Measurements from ENCODE around the gene RFX1. TPM values are rescaled to one million over a fixed set of nuclear protein-coding genes. Genes with fewer than 3 reads are reported as not detected.

RFX1 gene
- total and polyA plus RNA-seq, 9 of the 15 experiments (the other 6 are each of a cell fraction or from before 2014, with no cell fraction given), result 0.14 to 19.3 (median 1.2) TPM

DNA sequence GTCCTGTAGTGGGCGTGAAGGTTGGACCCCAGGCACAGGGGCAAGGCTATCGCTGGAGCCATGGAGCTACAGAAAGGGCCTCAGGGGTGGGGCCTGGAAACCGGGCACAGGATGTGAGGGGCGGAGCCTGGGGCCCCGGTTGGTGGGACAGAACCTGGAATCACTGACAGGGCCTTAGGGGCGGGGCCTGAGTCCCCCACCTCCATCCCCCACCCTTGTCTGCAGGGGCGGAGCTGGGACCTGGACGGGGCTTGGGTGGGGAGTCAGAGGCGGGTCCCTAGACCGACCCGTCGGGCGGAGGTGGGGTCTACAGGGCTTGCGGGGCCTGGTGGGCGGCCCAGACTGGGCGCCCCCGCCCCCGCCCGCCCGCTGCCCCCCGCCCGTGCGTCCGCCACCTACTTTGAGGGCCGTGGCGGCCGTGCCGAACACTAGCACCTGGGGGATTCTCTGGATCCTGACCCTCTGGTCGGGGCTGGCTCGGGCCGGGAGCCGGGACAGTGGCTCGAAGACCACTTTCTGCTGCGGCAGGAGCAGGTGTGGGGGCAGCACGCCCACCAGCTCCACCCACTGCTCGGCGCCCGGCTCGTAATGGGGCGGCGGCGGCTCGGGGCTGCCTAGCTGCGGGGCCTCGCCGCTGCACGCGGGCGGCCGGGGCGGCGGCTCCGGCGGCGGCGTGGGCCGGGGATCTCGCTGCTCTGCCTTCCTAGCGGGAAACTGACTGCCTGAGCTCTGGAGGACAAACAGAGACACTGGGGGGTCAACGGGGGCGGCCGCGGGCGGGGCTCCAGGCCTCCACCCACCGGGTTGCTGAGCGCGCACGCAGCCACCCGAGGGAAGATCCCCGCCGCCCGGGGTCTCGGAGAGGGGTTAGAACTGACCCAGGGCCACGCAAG is 27.5 kb downstream of the RFX1 start:
- Histone ChIP-seq H4K20me1 (replicated peaks; ENCODE audit: control insufficient read depth, insufficient read depth, low read length) (no peaks in the 10 kb centered on the region), H3K9me3 (replicated peaks; ENCODE audit: control insufficient read depth, insufficient read depth, low read depth, low read length) (no peaks in the 10 kb centered on the region), H3K79me2 (ENCODE audit: control insufficient read depth, insufficient read depth, low read length) (no peaks in the 10 kb centered on the region), H3K4me3 (no peak overlapping the region), H3K4me2 (ENCODE audit: insufficient read depth, low read length) (no peak overlapping the region), H3K9me1 (ENCODE audit: control insufficient read depth, insufficient read depth, low read length) (no peaks in the 10 kb centered on the region), H3K27ac (ENCODE audit: extremely low read depth, low read depth, low read length) (no peak overlapping the region), H2AFZ (ENCODE audit: low read depth, low read length) (no peak overlapping the region), H3K9ac (ENCODE audit: insufficient read depth in 1 of 2, low read depth in 2 of 2, low read length in 2 of 2) (peak overlapping the region in 1 of 2 experiments; percentile 71; a peak in 2 of 4 replicates), H3K4me1 (replicated peaks in 1 of 2; ENCODE audit: control insufficient read depth in 2 of 2, insufficient read depth in 2 of 2, low read length in 2 of 2) (peaks cover 0 to 49% of the 10 kb centered on the region in 2 experiments; a peak in 2 of 5 replicates), H3K36me3 (ENCODE audit: control insufficient read depth, insufficient read depth, low read length) (peaks cover 49% of the 10 kb centered on the region; the same call in 2 of the 3 replicates), H3K27me3 (ENCODE audit: control insufficient read depth in 2 of 2, insufficient read depth in 2 of 2, low read length in 2 of 2) (no peaks in the 10 kb centered on the region)
- TF ChIP-seq FOXK1 (CRISPR knock-in tag; IDR thresholded peaks at IDR 0.05; ENCODE audit: borderline replicate concordance) (no peak), ADNP (tag; IDR thresholded peaks at IDR 0.05) (no peak), HDAC3 (IDR thresholded peaks at IDR 0.05; ENCODE audit: borderline replicate concordance, partially characterized antibody) (no peak), TCF7 (IDR thresholded peaks at IDR 0.05; ENCODE audit: borderline replicate concordance) (no peak), CBX3 (IDR thresholded peaks at IDR 0.05; ENCODE audit: borderline replicate concordance in 1 of 2, low read length in 2 of 2) (no peak), LEF1 (IDR thresholded peaks at IDR 0.05) (no peak), MCM5 (IDR thresholded peaks at IDR 0.05; ENCODE audit: low read depth) (no peak), ZNF764 (CRISPR knock-in tag; IDR thresholded peaks at IDR 0.05; ENCODE audit: low read depth) (no peak), CREM (IDR thresholded peaks at IDR 0.05; ENCODE audit: low read depth) (no peak), NFRKB (IDR thresholded peaks at IDR 0.05; ENCODE audit: low read depth) (no peak), RAD21 (CRISPR knock-in tag; conservative IDR thresholded peaks at IDR 0.05 in 1 of 2, IDR thresholded peaks at IDR 0.05 in 1 of 2) (no peak), TAL1 (IDR thresholded peaks at IDR 0.05) (no peak), ZBTB8A (IDR thresholded peaks at IDR 0.05; ENCODE audit: partially characterized antibody) (no peak), JUNB (CRISPR knock-in tag; conservative IDR thresholded peaks at IDR 0.05) (no peak)
- TF ChIP-seq, protein P1, sequence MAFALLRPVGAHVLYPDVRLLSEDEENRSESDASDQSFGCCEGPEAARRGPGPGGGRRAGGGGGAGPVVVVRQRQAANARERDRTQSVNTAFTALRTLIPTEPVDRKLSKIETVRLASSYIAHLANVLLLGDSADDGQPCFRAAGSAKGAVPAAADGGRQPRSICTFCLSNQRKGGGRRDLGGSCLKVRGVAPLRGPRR (CRISPR knock-in tag; IDR thresholded peaks at IDR 0.05), result no peak
- TF ChIP-seq, protein P2, sequence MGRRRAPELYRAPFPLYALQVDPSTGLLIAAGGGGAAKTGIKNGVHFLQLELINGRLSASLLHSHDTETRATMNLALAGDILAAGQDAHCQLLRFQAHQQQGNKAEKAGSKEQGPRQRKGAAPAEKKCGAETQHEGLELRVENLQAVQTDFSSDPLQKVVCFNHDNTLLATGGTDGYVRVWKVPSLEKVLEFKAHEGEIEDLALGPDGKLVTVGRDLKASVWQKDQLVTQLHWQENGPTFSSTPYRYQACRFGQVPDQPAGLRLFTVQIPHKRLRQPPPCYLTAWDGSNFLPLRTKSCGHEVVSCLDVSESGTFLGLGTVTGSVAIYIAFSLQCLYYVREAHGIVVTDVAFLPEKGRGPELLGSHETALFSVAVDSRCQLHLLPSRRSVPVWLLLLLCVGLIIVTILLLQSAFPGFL (CRISPR knock-in tag; IDR thresholded peaks at IDR 0.05), result no peak
- in situ Hi-C loops (cut with MboI) (no loop called here), intact Hi-C loops (cut with micrococcal nuclease) (no loop called here)
- peak; percentile 67 for ATAC-seq
- BruUV-seq (replicated peaks), result no TSS peak
- 93% methylated on average over 16 of the region's 74 CpGs for WGBS (ENCODE audit: insufficient coverage, low coverage, missing lambda C conversion rate)
- FAIRE-seq, result no peak
- ChIA-PET POLR2A (interaction anchor here (0.5 to 1.3 kb wide), 6 partner anchors 11 to 39 kb away, joined by 3 read pairs; no protein-coding TSS in a partner anchor), CTCF (ENCODE audit: low intra/inter-chr PET ratio) (no interaction called here)
- peak; percentile 39 to 85 (median 63) for DNase-seq (ENCODE audit: extremely low read depth in 1 of 4, low spot score in 3 of 4)
